H1 (cell line): ENCODE measurements around the gene LPXN. TPM values are rescaled to one million over a fixed set of nuclear protein-coding genes. Genes with fewer than 3 reads are reported as not detected.

Source experiments
- BACH1 ChIP-seq: IDR thresholded peaks from 2 replicates; pipeline ENCODE4 v1.6.1; 2012; ENCODE audit warnings: low read length, improper control_type of control experiment
- CHD7 ChIP-seq: fragments of 300-600 bp; sonication (generic); IDR thresholded peaks from 2 replicates; pipeline ENCODE4 v1.7.1; 2012; ENCODE audit warnings: low read length, moderate library complexity, mild to moderate bottlenecking, inconsistent platforms; ENCODE audit not compliant: insufficient replicate concordance
- NANOG ChIP-seq: IDR thresholded peaks from 2 replicates; pipeline ENCODE4 v1.6.1; 2011; ENCODE audit warnings: low read length, low read depth, mild to moderate bottlenecking, inconsistent platforms; ENCODE audit not compliant: insufficient read depth, poor library complexity, severe bottlenecking
- TAF1 ChIP-seq: IDR thresholded peaks from 2 replicates; pipeline ENCODE4 v1.6.1; 2011; ENCODE audit warnings: mild to moderate bottlenecking, low read depth, low read length
- TBP ChIP-seq: IDR thresholded peaks from 2 replicates; pipeline ENCODE4 v1.6.1; 2011; ENCODE audit warnings: low read depth, low read length, improper control_type of control experiment
- polyA plus RNA-seq, 7 experiments: library from polyadenylated mRNA; depleted of rRNA in 3 of 7; stranded (reverse) in 5 of 7; unstranded in 2 of 7; fragments of >200 nt in 5 of 7; fragments of 200-250 nt in 2 of 7; gene quantifications; 1 replicate in 5 of 7; 2 replicates in 1 of 7; 4 replicates in 1 of 7; pipeline versions ENCODE4 v1.2.1 to v1.2.3, GENCODE V29; 2011 to 2013; ENCODE audit warnings: missing spikeins in 2 of 7, mixed read lengths in 2 of 7
- total RNA-seq: library from RNA; stranded (reverse); fragmentation: NEBNext Ultra II Directional; extraction: Animal tissue kit (Norgen Biotek cat#: 25700); gene quantifications from 2 replicates; pipeline ENCODE4 v1.2.1, GENCODE V29; 2021

Gene LPXN
- total and polyA plus RNA-seq, 2 of the 8 experiments (the other 6 are each of a cell fraction or from before 2014, with no cell fraction given) = 1.4 to 2.7 TPM

- TF ChIP-seq CHD7 (no peak), TBP (no peak), BACH1 (no peak), NANOG (no peak), TAF1 (no peak)
Observed at GRCh38 chr11:58613228-58613627, 37.6 kb upstream of the LPXN start (continued).
